NB4 (cell line): ENCODE data around the gene TNFSF11.

ENCODE experiments used
- DNase-seq: peaks from one replicate; pipeline ENCODE4 v3.0.0; 2010; ENCODE audit warnings: low read depth
- H3K4me3 ChIP-seq: one replicate; pipeline ENCODE4 v1.5.1; 2011; ENCODE audit warnings: mild to moderate bottlenecking, low read depth, low read length, moderate library complexity
- CTCF ChIP-seq: IDR thresholded peaks from one replicate; pipeline ENCODE4 v1.5.1; 2012; ENCODE audit warnings: low read depth, low read length
- MAX ChIP-seq: IDR thresholded peaks from 2 replicates; pipeline ENCODE4 v1.6.1; 2011; ENCODE audit warnings: low read depth, low read length
- MYC ChIP-seq: IDR thresholded peaks from 2 replicates; pipeline ENCODE4 v1.6.1; 2011; ENCODE audit warnings: low read depth, low read length
- POLR2A ChIP-seq: IDR thresholded peaks from 2 replicates; pipeline ENCODE4 v1.6.1; 2011; ENCODE audit warnings: mild to moderate bottlenecking; ENCODE audit not compliant: insufficient read length; ENCODE audit errors: extremely low read depth

Gene TNFSF11

GRCh38 chr13:42649141-42649540, 75.2 kb downstream of the TNFSF11 start:
- H3K4me3 ChIP-seq, result no peak overlapping the region
- DNase-seq, result no peak
- no peak for TF ChIP-seq CTCF
- no peak for TF ChIP-seq MAX
- TF ChIP-seq POLR2A, result no peak
- no peak for TF ChIP-seq MYC

GRCh38 chr13:42649831-42650230, 75.9 kb downstream of the TNFSF11 start:
- H3K4me3 ChIP-seq, result no peak overlapping the region
- no peak for DNase-seq
- TF ChIP-seq POLR2A (no peak), MAX (no peak), MYC (no peak), CTCF (no peak)

GRCh38 chr13:42650506-42650905, 76.6 kb downstream of the TNFSF11 start:
- no peak for DNase-seq
- no peak overlapping the region for H3K4me3 ChIP-seq
- TF ChIP-seq POLR2A (no peak), MAX (no peak), MYC (no peak), CTCF (no peak)

GRCh38 chr13:42651936-42652641, 78.1 kb downstream of the TNFSF11 start:
- no peak for DNase-seq
- H3K4me3 ChIP-seq, result no peak overlapping the region
- TF ChIP-seq CTCF (no peak), MAX (no peak), MYC (no peak), POLR2A (no peak)

GRCh38 chr13:42652642-42653415, 78.9 kb downstream of the TNFSF11 start:
- TF ChIP-seq CTCF (no peak), MYC (no peak), POLR2A (no peak), MAX (no peak)
- DNase-seq, result peak; percentile 32
- H3K4me3 ChIP-seq, result no peak overlapping the region
